ENCODE data around the gene PEX14.
A peak's percentile ranks its signal among the peaks of the same experiment; 100 is the strongest.
"Not testable (repeated sequence)": the region's sequence is repeated elsewhere in the genome, so short reads cannot be mapped to it uniquely, and the experiment has no call there.

PEX14 gene

GRCh38 chr1:10471411-10472219 lies 3.1 kb upstream of the PEX14 start:
- H3K27me3 ChIP-seq: no peaks in the 10 kb centered on the region
- peak overlapping the region; percentile 79 for H3K27ac ChIP-seq
- H3K9me3 ChIP-seq: no peaks in the 10 kb centered on the region
- no peak for TF ChIP-seq Cebpa-rat (IDR thresholded peaks at IDR 0.05)
- H4K20me1 ChIP-seq: peaks cover 10% of the 10 kb centered on the region; the same call in 1 of the 2 replicates
- H3K4me3 ChIP-seq: peak overlapping the region; percentile 89
- H3K4me1 ChIP-seq: peaks cover 46% of the 10 kb centered on the region
- H3K36me3 ChIP-seq: peaks cover 34% of the 10 kb centered on the region
- H3K4me2 ChIP-seq: peak overlapping the region; percentile 79
- peak overlapping the region; percentile 86 for H3K9ac ChIP-seq

- peak within 1 kb of the TSS; percentile 79 for H3K4me2 ChIP-seq
- no peak for TF ChIP-seq Cebpa-rat (IDR thresholded peaks at IDR 0.05)
- H3K9me3 ChIP-seq: no peaks in the 10 kb centered on the region
- H3K27me3 ChIP-seq: no peaks in the 10 kb centered on the region
- H3K4me3 ChIP-seq: peak within 1 kb of the TSS; percentile 89
- peak within 1 kb of the TSS; percentile 79 for H3K27ac ChIP-seq
- H3K9ac ChIP-seq: peak within 1 kb of the TSS; percentile 86
- H3K36me3 ChIP-seq: peaks cover 26% of the 10 kb centered on the region
- H3K4me1 ChIP-seq: peaks cover 48% of the 10 kb centered on the region
- peaks cover 13% of the 10 kb centered on the region; the same call in 1 of the 2 replicates for H4K20me1 ChIP-seq
Observed at GRCh38 chr1:10472220-10473144, 2.3 kb upstream of the PEX14 start, which contains the start of gene DFFA. Gene DFFA (minus strand): TSS chr1:10472529. CDS start chr1:10472458, 71 bp downstream.

GRCh38 chr1:10473145-10473765 lies 1.5 kb upstream of the PEX14 start:
- Histone ChIP-seq H3K9ac (0 out of 2 replicates have a peak overlapping the region, but pooled peaks have one; percentile 86), H3K36me3 (peaks cover 18% of the 10 kb centered on the region), H3K27me3 (no peaks in the 10 kb centered on the region), H3K4me3 (peak overlapping the region; percentile 89; the same call in 1 of the 2 replicates), H4K20me1 (peaks cover 21% of the 10 kb centered on the region; the same call in 1 of the 2 replicates), H3K4me1 (peaks cover 41% of the 10 kb centered on the region), H3K4me2 (peak overlapping the region; percentile 79), H3K9me3 (no peaks in the 10 kb centered on the region), H3K27ac (0 out of 2 replicates have a peak overlapping the region, but pooled peaks have one; percentile 48)
- TF ChIP-seq Cebpa-rat (IDR thresholded peaks at IDR 0.05): no peak

- Histone ChIP-seq H3K36me3 (peaks cover 14% of the 10 kb centered on the region), H3K4me1 (peaks cover 40% of the 10 kb centered on the region), H4K20me1 (peaks cover 28% of the 10 kb centered on the region), H3K4me2 (peak overlapping the region; percentile 72), H3K4me3 (peak overlapping the region; percentile 88)
- H3K27me3 ChIP-seq, H3K9me3 ChIP-seq, H3K27ac ChIP-seq, H3K9ac ChIP-seq: not testable (repeated sequence)
Observed at GRCh38 chr1:10474309-10474612, 489 bp upstream of the PEX14 start.

GRCh38 chr1:10475510-10475909 lies 760 bp downstream of the PEX14 start:
- Histone ChIP-seq H3K36me3 (peaks cover 19% of the 10 kb centered on the region; the same call in 1 of the 2 replicates), H3K27me3 (no peaks in the 10 kb centered on the region), H3K4me3 (peak overlapping the region; percentile 88), H3K9me3 (no peaks in the 10 kb centered on the region), H3K9ac (peak overlapping the region; percentile 90), H4K20me1 (peaks cover 40% of the 10 kb centered on the region), H3K4me1 (peaks cover 40% of the 10 kb centered on the region), H3K27ac (peak overlapping the region; percentile 74), H3K4me2 (peak overlapping the region; percentile 97)
- no peak for TF ChIP-seq Cebpa-rat (IDR thresholded peaks at IDR 0.05)

- Histone ChIP-seq H4K20me1 (peaks cover 57% of the 10 kb centered on the region), H3K27ac (no peak overlapping the region)
Observed at GRCh38 chr1:10479296-10479695, 4.5 kb downstream of the PEX14 start.

GRCh38 chr1:10480614-10481013 lies 5.9 kb downstream of the PEX14 start:
- Histone ChIP-seq H3K9ac (no peak overlapping the region), H3K4me1 (peaks cover 13% of the 10 kb centered on the region), H3K36me3 (peaks cover 19% of the 10 kb centered on the region; the same call in 1 of the 2 replicates), H4K20me1 (peaks cover 67% of the 10 kb centered on the region), H3K4me2 (no peak overlapping the region), H3K4me3 (no peak overlapping the region), H3K9me3 (no peaks in the 10 kb centered on the region; the same call in 1 of the 2 replicates), H3K27me3 (no peaks in the 10 kb centered on the region), H3K27ac (no peak overlapping the region)
- no peak for TF ChIP-seq Cebpa-rat (IDR thresholded peaks at IDR 0.05)

More at GRCh38 chr1:10479296-10479695, 4.5 kb downstream of the PEX14 start:
- TF ChIP-seq Cebpa-rat (IDR thresholded peaks at IDR 0.05): no peak
- peaks cover 18% of the 10 kb centered on the region for H3K4me1 ChIP-seq
- H3K36me3 ChIP-seq: peaks cover 19% of the 10 kb centered on the region; the same call in 1 of the 2 replicates
- no peak overlapping the region for H3K4me3 ChIP-seq
- H3K9me3 ChIP-seq: no peaks in the 10 kb centered on the region
- H3K4me2 ChIP-seq: no peak overlapping the region
- H3K9ac ChIP-seq: no peak overlapping the region
- no peaks in the 10 kb centered on the region for H3K27me3 ChIP-seq

GRCh38 chr1:10484521-10484920 lies 9.8 kb downstream of the PEX14 start:
- Histone ChIP-seq H4K20me1 (peaks cover 76% of the 10 kb centered on the region), H3K4me3 (no peak overlapping the region), H3K27ac (no peak overlapping the region), H3K9me3 (peaks cover 9% of the 10 kb centered on the region; the same call in 1 of the 2 replicates), H3K4me2 (no peak overlapping the region), H3K36me3 (peaks cover 24% of the 10 kb centered on the region), H3K4me1 (no peaks in the 10 kb centered on the region; the same call in 1 of the 2 replicates), H3K27me3 (no peaks in the 10 kb centered on the region), H3K9ac (no peak overlapping the region)
- no peak for TF ChIP-seq Cebpa-rat (IDR thresholded peaks at IDR 0.05)

Data from BLaER1 (cell line).